IMR-90 (cell line): ENCODE data around the gene SREK1IP1. TPM values are rescaled to one million over a fixed set of nuclear protein-coding genes. Genes with fewer than 3 reads are reported as not detected.
"Not testable (repeated sequence)": the region's sequence is repeated elsewhere in the genome, so short reads cannot be mapped to it uniquely, and the experiment has no call there.

Experiments used
- ATAC-seq: fragments of 200-7000 bp; cut with Tn5 transposase; 2 replicates; pipeline ENCODE4 v1.9.1; 2020; ENCODE audit warnings: low read depth, mild to moderate bottlenecking, moderate library complexity
- BruUV-seq: library from RNA; stranded (reverse); fragments of 400-500 nt; replicated peaks from 2 replicates; lab custom pipeline; 2021; lab: Mats Ljungman, UMichigan
- CTCF ChIA-PET: fragments of 300-600 bp; formaldehyde crosslinking; extraction: SDS; loops from one replicate; lab custom pipeline; 2021; ENCODE audit warnings: antibody characterized with exemption; lab: Yijun Ruan, JAX
- POLR2A ChIA-PET: fragments of 300-600 bp; sonication (Branson Sonifier 250); formaldehyde crosslinking; loops from one replicate; lab custom pipeline; 2022; ENCODE audit warnings: antibody characterized with exemption; ENCODE audit not compliant: unreplicated experiment; lab: Charles Lee
- DNase-seq: peaks from one replicate; pipeline ENCODE4 v3.0.0; 2013
- H2AFZ ChIP-seq: replicated peaks from 2 replicates; pipeline ENCODE3; 2013; ENCODE audit warnings: low read length, mild to moderate bottlenecking; ENCODE audit not compliant: poor library complexity
- H2AK5ac ChIP-seq: 2 replicates; pipeline ENCODE4 v1.6.1; 2013; ENCODE audit warnings: low read depth, low read length, inconsistent platforms
- H2AK9ac ChIP-seq: replicated peaks from 2 replicates; pipeline ENCODE3; 2013; ENCODE audit warnings: mild to moderate bottlenecking, low read depth, low read length, moderate library complexity; ENCODE audit not compliant: poor library complexity
- H2BK120ac ChIP-seq: 2 replicates; pipeline ENCODE4 v1.6.1; 2013; ENCODE audit warnings: low read depth, low read length, inconsistent platforms
- H2BK15ac ChIP-seq: 3 replicates; pipeline ENCODE4 v1.6.1; 2013; ENCODE audit warnings: low read depth, low read length, inconsistent platforms
- H2BK20ac ChIP-seq: 2 replicates; pipeline ENCODE4 v1.6.1; 2013; ENCODE audit warnings: low read depth, mild to moderate bottlenecking, inconsistent platforms, low read length, moderate library complexity
- H2BK5ac ChIP-seq: 2 replicates; pipeline ENCODE4 v1.6.1; 2013; ENCODE audit warnings: mild to moderate bottlenecking, low read depth, low read length, inconsistent platforms; ENCODE audit not compliant: poor library complexity, severe bottlenecking
- H3K14ac ChIP-seq: replicated peaks from 2 replicates; pipeline ENCODE4 v1.6.1; 2013; ENCODE audit warnings: low read depth, low read length, inconsistent platforms
- H3K18ac ChIP-seq: 2 replicates; pipeline ENCODE4 v1.6.1; 2013; ENCODE audit warnings: low read depth, low read length, control low read depth
- H3K23ac ChIP-seq: 2 replicates; pipeline ENCODE4 v1.6.1; 2013; ENCODE audit warnings: low read depth, low read length, inconsistent platforms
- H3K27ac ChIP-seq: 2 replicates; pipeline ENCODE4 v1.5.1; 2013; ENCODE audit warnings: mild to moderate bottlenecking, control low read depth, low read length; ENCODE audit not compliant: insufficient read depth
- H3K27me3 ChIP-seq: 2 replicates; pipeline ENCODE4 v1.6.1; 2013; ENCODE audit warnings: low read length; ENCODE audit not compliant: control insufficient read depth, insufficient read depth
- H3K36me3 ChIP-seq: 2 replicates; pipeline ENCODE4 v1.6.1; 2013; ENCODE audit warnings: low read length, mixed read lengths; ENCODE audit not compliant: control insufficient read depth, insufficient read depth
- H3K4ac ChIP-seq: 2 replicates; pipeline ENCODE4 v1.6.1; 2013; ENCODE audit warnings: low read depth, low read length, inconsistent platforms
- H3K4me1 ChIP-seq: 2 replicates; pipeline ENCODE4 v1.6.1; 2013; ENCODE audit warnings: low read length, mixed read lengths; ENCODE audit not compliant: control insufficient read depth, insufficient read depth
- H3K4me2 ChIP-seq: 2 replicates; pipeline ENCODE4 v1.6.1; 2013; ENCODE audit warnings: low read depth, mild to moderate bottlenecking, control low read depth, low read length, moderate library complexity
- H3K4me3 ChIP-seq: 2 replicates; pipeline ENCODE4 v1.5.1; 2013; ENCODE audit warnings: low read depth, mild to moderate bottlenecking, control low read depth, low read length, moderate library complexity; ENCODE audit not compliant: insufficient read depth
- H3K56ac ChIP-seq: 2 replicates; pipeline ENCODE4 v1.6.1; 2013; ENCODE audit warnings: low read length, inconsistent platforms; ENCODE audit not compliant: insufficient read depth; ENCODE audit errors: extremely low read depth
- H3K79me1 ChIP-seq, 2 experiments: 2 replicates each; pipeline ENCODE4 v1.6.1; 2013; ENCODE audit warnings: low read length in 2 of 2, inconsistent platforms in 1 of 2, low read depth in 1 of 2
- H3K9ac ChIP-seq: 2 replicates; pipeline ENCODE4 v1.6.1; 2013; ENCODE audit warnings: low read depth, low read length, control low read depth
- H3K9me1 ChIP-seq: 2 replicates; pipeline ENCODE4 v1.6.1; 2013; ENCODE audit warnings: low read length, inconsistent platforms; ENCODE audit not compliant: insufficient read depth
- H3K9me3 ChIP-seq: 2 replicates; pipeline ENCODE4 v1.6.1; 2013; ENCODE audit warnings: low read length; ENCODE audit not compliant: control insufficient read depth, insufficient read depth
- H4K20me1 ChIP-seq: 2 replicates; pipeline ENCODE4 v1.6.1; 2013; ENCODE audit warnings: low read length, inconsistent platforms; ENCODE audit not compliant: insufficient read depth
- H4K5ac ChIP-seq: 2 replicates; pipeline ENCODE4 v1.6.1; 2013; ENCODE audit warnings: mild to moderate bottlenecking, low read depth, low read length, control low read depth
- H4K8ac ChIP-seq, 2 experiments: 2 replicates each; pipeline ENCODE4 v1.6.1; 2013; ENCODE audit warnings: low read depth in 2 of 2, low read length in 2 of 2, control low read depth in 1 of 2, inconsistent platforms in 1 of 2
- H4K91ac ChIP-seq: 2 replicates; pipeline ENCODE4 v1.6.1; 2013; ENCODE audit warnings: low read depth, low read length, inconsistent platforms; ENCODE audit not compliant: insufficient read depth
- BHLHE40 ChIP-seq: fragments of 150-350 bp; IDR thresholded peaks from 2 replicates; pipeline ENCODE4 v1.6.1; 2016; ENCODE audit warnings: mild to moderate bottlenecking, low read depth, low read length
- CHD1 ChIP-seq: IDR thresholded peaks from 2 replicates; pipeline ENCODE4 v1.6.1; 2012; ENCODE audit warnings: low read depth, low read length, improper control_type of control experiment
- FOS ChIP-seq: fragments of 150-350 bp; IDR thresholded peaks from 2 replicates; pipeline ENCODE4 v1.6.1; 2016; ENCODE audit warnings: low read depth, low read length
- MAFK ChIP-seq: IDR thresholded peaks from 2 replicates; pipeline ENCODE4 v1.6.1; 2012; ENCODE audit warnings: low read depth, low read length, improper control_type of control experiment
- MXI1 ChIP-seq: IDR thresholded peaks from 2 replicates; pipeline ENCODE4 v1.6.1; 2012; ENCODE audit warnings: low read depth, mild to moderate bottlenecking, low read length, moderate library complexity, borderline replicate concordance
- POLR2A ChIP-seq: IDR thresholded peaks from 2 replicates; pipeline ENCODE4 v1.6.1; 2012; ENCODE audit warnings: mild to moderate bottlenecking, low read depth, low read length
- RAD21 ChIP-seq: IDR thresholded peaks from 2 replicates; pipeline ENCODE4 v1.6.1; 2012; ENCODE audit warnings: low read length, improper control_type of control experiment
- RCOR1 ChIP-seq: IDR thresholded peaks from 2 replicates; pipeline ENCODE4 v1.6.1; 2012; ENCODE audit warnings: mild to moderate bottlenecking, low read length, improper control_type of control experiment; ENCODE audit not compliant: insufficient replicate concordance
- RFX5 ChIP-seq: IDR thresholded peaks from 2 replicates; pipeline ENCODE4 v1.8.0; 2012; ENCODE audit warnings: low read depth, mild to moderate bottlenecking, low read length, moderate library complexity
- SMC3 ChIP-seq: fragments of 150-350 bp; IDR thresholded peaks from 2 replicates; pipeline ENCODE4 v1.6.1; 2016; ENCODE audit warnings: low read depth, mild to moderate bottlenecking, antibody characterized with exemption, low read length, moderate library complexity
- WGBS, 2 experiments: methylation state at CpG; one replicate each; pipeline versions ENCODE4 v1.1.5 to v1.1.7; 2013; ENCODE audit warnings: missing lambda C conversion rate in 2 of 2; ENCODE audit not compliant: insufficient read length in 1 of 2; ENCODE audit errors: extremely low coverage in 2 of 2; 5-methylcytosine and 5-hydroxymethylcytosine counted together
- dilution Hi-C: fragments of 300-500 bp; cut with HindIII; formaldehyde crosslinking; loops from one replicate; pipeline ENCODE4 v1.14.3; 2018; ENCODE audit warnings: low sequenced_read_pairs; ENCODE audit not compliant: unreplicated experiment
- in situ Hi-C: fragments of 300-500 bp; cut with MboI; formaldehyde crosslinking; loops from 3 replicates; pipeline ENCODE4 v1.14.3; 2019; ENCODE audit warnings: low sequenced_read_pairs, inconsistent platforms, mixed read lengths
- intact Hi-C: fragments of 100-400 bp; cut with micrococcal nuclease; formaldehyde crosslinking; loops from 2 replicates; pipeline ENCODE4 v1.10.0; 2022
- polyA plus RNA-seq, 3 experiments: library from polyadenylated mRNA; depleted of rRNA; stranded (reverse); fragments of >200 nt; gene quantifications; 2 replicates each; pipeline ENCODE4 v1.2.3, GENCODE V29; 2012; ENCODE audit warnings: low replicate concordance in 1 of 3
- total RNA-seq: library from RNA; depleted of rRNA; stranded (reverse); fragments of >200 nt; gene quantifications from 2 replicates; pipeline ENCODE4 v1.2.3, GENCODE V29; 2012

The SREK1IP1 gene
- total and polyA plus RNA-seq, 2 of the 4 experiments (the other 2 are of a cell fraction) = 3.3 to 6.5 TPM

- H3K27ac ChIP-seq = no peak overlapping the region
- in situ Hi-C loops = no loop called here
- DNase-seq (no peak), ATAC-seq (no peak)
- H3K4me1 ChIP-seq = no peaks in the 10 kb centered on the region
- no peak overlapping the region for H3K23ac ChIP-seq
- CTCF ChIA-PET = no interaction called here
- H2AK5ac ChIP-seq = no peak overlapping the region
- no peak for TF ChIP-seq MAFK
- no peak for TF ChIP-seq RAD21
- no peak for TF ChIP-seq SMC3
- no peak for TF ChIP-seq CHD1
- no peak for TF ChIP-seq FOS
- no peak for TF ChIP-seq BHLHE40
- no peak for TF ChIP-seq RCOR1
- TF ChIP-seq POLR2A = no peak
- TF ChIP-seq RFX5 = no peak
- TF ChIP-seq MXI1 = no peak
- H3K4ac ChIP-seq = no peak overlapping the region
- H3K9me3 ChIP-seq = no peaks in the 10 kb centered on the region
- H3K4me3 ChIP-seq = no peak overlapping the region
- no peak overlapping the region for H3K56ac ChIP-seq
- H4K20me1 ChIP-seq = no peaks in the 10 kb centered on the region
- WGBS, 2 experiments = no CpG with 5 or more reads among the region's 4 CpGs
- POLR2A ChIA-PET = no interaction called here
- no peak overlapping the region for H3K4me2 ChIP-seq
- no peak overlapping the region for H2BK120ac ChIP-seq
- no peak overlapping the region for H2BK20ac ChIP-seq
- H2BK15ac ChIP-seq = no peak overlapping the region
- no peak overlapping the region for H2AK9ac ChIP-seq
- H3K9ac ChIP-seq = no peak overlapping the region
- no TSS peak for BruUV-seq
- H3K18ac ChIP-seq = no peak overlapping the region
- no peaks in the 10 kb centered on the region; the same call in 1 of the 2 replicates for H3K27me3 ChIP-seq
- no peaks in the 10 kb centered on the region for H3K36me3 ChIP-seq
- H3K14ac ChIP-seq = no peak overlapping the region
- intact Hi-C loops = no loop called here
- H4K91ac ChIP-seq = no peak overlapping the region
- H3K79me1 ChIP-seq = no peaks in the 10 kb centered on the region
- H3K9me1 ChIP-seq = no peaks in the 10 kb centered on the region
- no peak overlapping the region for H2BK5ac ChIP-seq
- no peak overlapping the region for H4K5ac ChIP-seq
- H2AFZ ChIP-seq = no peak overlapping the region
- H4K8ac ChIP-seq = no peak overlapping the region
- dilution Hi-C loops = no loop called here
These were observed 67.7 kb downstream of the SREK1IP1 start for GRCh38 chr5:64700765-64701164.

GRCh38 chr5:64696414-64696813, 72.1 kb downstream of the SREK1IP1 start:
- H3K9ac ChIP-seq, ATAC-seq, in situ Hi-C loops, H3K56ac ChIP-seq, H3K4me2 ChIP-seq, intact Hi-C loops, DNase-seq, BruUV-seq, H2BK120ac ChIP-seq, H2AK9ac ChIP-seq, H3K4me1 ChIP-seq, H2AFZ ChIP-seq, CTCF ChIA-PET, H3K9me3 ChIP-seq, H4K20me1 ChIP-seq, H3K27me3 ChIP-seq, H3K27ac ChIP-seq, dilution Hi-C loops, H2AK5ac ChIP-seq, H4K5ac ChIP-seq, H2BK5ac ChIP-seq, H3K23ac ChIP-seq, H3K18ac ChIP-seq, H2BK20ac ChIP-seq, H3K4ac ChIP-seq, H3K79me1 ChIP-seq, POLR2A ChIA-PET, H3K9me1 ChIP-seq, H4K8ac ChIP-seq, H3K36me3 ChIP-seq, H2BK15ac ChIP-seq, H3K4me3 ChIP-seq, H3K14ac ChIP-seq, H4K91ac ChIP-seq: not testable (repeated sequence)
- WGBS, 2 experiments = 79% methylated on average over 4 of the region's 7 CpGs; no CpG with 5 or more reads in 1 of the 2 experiments
